MCF 10A (cell line): ENCODE data around the gene SHROOM3. TPM values are rescaled to one million over a fixed set of nuclear protein-coding genes. Genes with fewer than 3 reads are reported as not detected.

Experiments
- BruUV-seq: library from RNA; stranded (reverse); fragments of 400-500 nt; replicated peaks from 2 replicates; lab custom pipeline; 2021; lab: Mats Ljungman, UMichigan
- CTCF ChIA-PET: fragments of 300-600 bp; sonication (Branson Sonifier 250); formaldehyde crosslinking; extraction: SDS; loops from one replicate; lab custom pipeline; 2021; ENCODE audit warnings: antibody characterized with exemption, inconsistent platforms; lab: Yijun Ruan, JAX
- POLR2A ChIA-PET: fragments of 300-600, 350-650 bp; sonication (Branson Sonifier 250); formaldehyde crosslinking; extraction: SDS; loops from one replicate; lab custom pipeline; 2020; ENCODE audit warnings: antibody characterized with exemption, inconsistent platforms; lab: Yijun Ruan, JAX
- DNase-seq: peaks from one replicate; pipeline ENCODE4 v3.0.0-alpha.2; 2018; ENCODE audit not compliant: unreplicated experiment
- H3K27ac Mint-ChIP-seq: one replicate; pipeline ENCODE4 v1.8.0; 2022; ENCODE audit warnings: mild to moderate bottlenecking, low read depth, mixed read lengths; ENCODE audit not compliant: unreplicated experiment
- H3K27me3 Mint-ChIP-seq: one replicate; pipeline ENCODE4 v1.8.0; 2022; ENCODE audit warnings: mixed read lengths; ENCODE audit not compliant: insufficient read depth, unreplicated experiment
- H3K36me3 Mint-ChIP-seq: one replicate; pipeline ENCODE4 v1.8.0; 2022; ENCODE audit warnings: mild to moderate bottlenecking, moderate library complexity, mixed read lengths; ENCODE audit not compliant: insufficient read depth, unreplicated experiment
- H3K4me1 Mint-ChIP-seq: one replicate; pipeline ENCODE4 v1.8.0; 2022; ENCODE audit warnings: mixed read lengths; ENCODE audit not compliant: insufficient read depth, unreplicated experiment
- H3K4me3 Mint-ChIP-seq: one replicate; pipeline ENCODE4 v1.8.0; 2022; ENCODE audit warnings: mild to moderate bottlenecking, moderate library complexity, mixed read lengths; ENCODE audit not compliant: unreplicated experiment
- H3K9me3 Mint-ChIP-seq: one replicate; pipeline ENCODE4 v1.8.0; 2022; ENCODE audit warnings: mixed read lengths; ENCODE audit not compliant: unreplicated experiment
- intact Hi-C: fragments of 100-400 bp; cut with micrococcal nuclease; formaldehyde crosslinking; loops from 2 replicates; pipeline ENCODE4 v1.14.1; 2022
- total RNA-seq: library from RNA; stranded (reverse); gene quantifications from 2 replicates; pipeline ENCODE4 v1.2.3, GENCODE V29; 2022
- TF ChIP-seq, protein P1 (sequence below): fragments of 200-600 bp; IDR thresholded peaks from one replicate; pipeline ENCODE4 v1.8.0; 2022; ENCODE audit warnings: antibody characterized with exemption, mild to moderate bottlenecking; ENCODE audit not compliant: unreplicated experiment

The SHROOM3 gene
- total RNA-seq, 1 experiment from 2014 or later, result 20.7 TPM

DNA sequence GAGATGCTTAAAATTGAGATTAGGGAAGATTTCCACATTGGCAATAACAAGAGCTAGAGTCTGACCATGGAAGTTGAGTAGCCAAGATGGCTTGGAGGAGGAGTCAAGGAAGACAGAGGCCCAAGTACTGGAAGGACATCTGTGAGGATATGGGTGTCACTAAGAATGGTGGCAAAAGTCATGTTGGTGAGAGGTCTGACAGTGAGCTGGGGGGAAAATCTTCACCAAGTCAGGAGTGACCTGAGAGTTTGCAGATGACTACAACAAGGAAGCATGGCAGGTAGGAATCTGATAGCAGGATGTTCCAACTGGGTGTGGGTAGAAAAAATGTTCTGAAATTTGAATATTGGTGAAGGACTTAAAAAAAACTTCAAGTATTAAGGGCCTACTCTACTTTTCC is 103.3 kb downstream of the SHROOM3 start:
- no TSS peak for BruUV-seq
- Mint-ChIP-seq H3K4me1 (no peaks in the 10 kb centered on the region), H3K36me3 (no peaks in the 10 kb centered on the region), H3K27me3 (no peaks in the 10 kb centered on the region), H3K9me3 (no peaks in the 10 kb centered on the region), H3K4me3 (no peak overlapping the region), H3K27ac (no peak overlapping the region)
- no peak for DNase-seq
- TF ChIP-seq, protein P1, sequence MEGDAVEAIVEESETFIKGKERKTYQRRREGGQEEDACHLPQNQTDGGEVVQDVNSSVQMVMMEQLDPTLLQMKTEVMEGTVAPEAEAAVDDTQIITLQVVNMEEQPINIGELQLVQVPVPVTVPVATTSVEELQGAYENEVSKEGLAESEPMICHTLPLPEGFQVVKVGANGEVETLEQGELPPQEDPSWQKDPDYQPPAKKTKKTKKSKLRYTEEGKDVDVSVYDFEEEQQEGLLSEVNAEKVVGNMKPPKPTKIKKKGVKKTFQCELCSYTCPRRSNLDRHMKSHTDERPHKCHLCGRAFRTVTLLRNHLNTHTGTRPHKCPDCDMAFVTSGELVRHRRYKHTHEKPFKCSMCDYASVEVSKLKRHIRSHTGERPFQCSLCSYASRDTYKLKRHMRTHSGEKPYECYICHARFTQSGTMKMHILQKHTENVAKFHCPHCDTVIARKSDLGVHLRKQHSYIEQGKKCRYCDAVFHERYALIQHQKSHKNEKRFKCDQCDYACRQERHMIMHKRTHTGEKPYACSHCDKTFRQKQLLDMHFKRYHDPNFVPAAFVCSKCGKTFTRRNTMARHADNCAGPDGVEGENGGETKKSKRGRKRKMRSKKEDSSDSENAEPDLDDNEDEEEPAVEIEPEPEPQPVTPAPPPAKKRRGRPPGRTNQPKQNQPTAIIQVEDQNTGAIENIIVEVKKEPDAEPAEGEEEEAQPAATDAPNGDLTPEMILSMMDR, result no peak
- intact Hi-C loops, result no loop called here
- ChIA-PET CTCF (no interaction called here), POLR2A (interaction anchor here (1.6 kb wide), 1 partner anchor 16 kb away, joined by 3 read pairs; no protein-coding TSS in a partner anchor)

DNA sequence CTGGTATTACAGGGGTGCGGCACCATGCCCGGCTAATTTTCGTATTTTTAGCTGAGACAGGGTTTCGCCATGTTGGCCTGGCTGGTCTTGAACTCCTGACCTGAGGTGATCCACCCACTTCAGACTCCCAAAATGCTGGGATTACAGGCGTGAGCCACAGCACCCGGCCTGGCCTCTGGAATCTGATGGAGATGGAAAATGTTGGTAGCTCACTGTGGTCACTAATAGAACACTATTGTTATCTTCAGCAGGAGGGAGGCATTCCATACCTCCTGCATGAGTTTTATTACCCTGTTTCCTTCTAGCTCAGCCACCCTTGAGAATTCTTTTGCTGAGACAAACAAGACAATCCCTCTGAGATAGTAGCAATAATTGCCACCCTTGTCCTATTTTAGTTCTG is 105.0 kb downstream of the SHROOM3 start:
- Mint-ChIP-seq H3K27me3 (no peaks in the 10 kb centered on the region), H3K27ac (no peak overlapping the region), H3K9me3 (no peaks in the 10 kb centered on the region), H3K4me3 (no peak overlapping the region), H3K4me1 (no peaks in the 10 kb centered on the region), H3K36me3 (no peaks in the 10 kb centered on the region)
- CTCF ChIA-PET, result interaction anchor here (0.5 to 1.0 kb wide), 3 partner anchors 36 to 1351 kb away, joined by 3 to 4 read pairs (median 4); no protein-coding TSS in a partner anchor
- POLR2A ChIA-PET, result no interaction called here
- no TSS peak for BruUV-seq
- no peak for DNase-seq
- TF ChIP-seq, protein P1, result no peak
- intact Hi-C loops, result no loop called here

DNA sequence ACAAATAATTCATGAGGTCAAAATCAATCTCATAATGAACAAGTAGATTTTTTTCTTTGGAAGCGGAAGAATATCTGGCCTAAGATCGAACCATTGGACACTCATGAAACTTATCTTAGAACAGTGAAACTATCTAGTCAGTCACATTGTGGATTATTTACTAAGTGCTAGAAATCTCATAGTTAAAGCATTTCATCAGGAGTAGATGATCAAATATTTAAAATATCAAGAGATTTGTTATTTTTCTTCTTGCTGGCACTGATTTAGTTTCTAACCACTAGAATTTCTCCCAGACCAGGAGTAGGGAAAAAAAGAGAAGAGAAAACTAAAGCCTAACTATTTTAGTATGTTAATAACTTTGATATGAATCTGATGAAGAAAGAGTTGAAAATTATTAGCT is 105.5 kb downstream of the SHROOM3 start:
- no peak overlapping the region for H3K27ac Mint-ChIP-seq
- ChIA-PET CTCF (interaction anchor here (0.6 kb wide), 1 partner anchor 1350 kb away, joined by 4 read pairs; no protein-coding TSS in a partner anchor), POLR2A (no interaction called here)
- no TSS peak for BruUV-seq
- H3K36me3 Mint-ChIP-seq, result no peaks in the 10 kb centered on the region
- H3K27me3 Mint-ChIP-seq, result no peaks in the 10 kb centered on the region
- DNase-seq, result no peak
- H3K4me1 Mint-ChIP-seq, result no peaks in the 10 kb centered on the region
- intact Hi-C loops, result no loop called here
- TF ChIP-seq, protein P1, result no peak
- no peaks in the 10 kb centered on the region for H3K9me3 Mint-ChIP-seq
- H3K4me3 Mint-ChIP-seq, result no peak overlapping the region

DNA sequence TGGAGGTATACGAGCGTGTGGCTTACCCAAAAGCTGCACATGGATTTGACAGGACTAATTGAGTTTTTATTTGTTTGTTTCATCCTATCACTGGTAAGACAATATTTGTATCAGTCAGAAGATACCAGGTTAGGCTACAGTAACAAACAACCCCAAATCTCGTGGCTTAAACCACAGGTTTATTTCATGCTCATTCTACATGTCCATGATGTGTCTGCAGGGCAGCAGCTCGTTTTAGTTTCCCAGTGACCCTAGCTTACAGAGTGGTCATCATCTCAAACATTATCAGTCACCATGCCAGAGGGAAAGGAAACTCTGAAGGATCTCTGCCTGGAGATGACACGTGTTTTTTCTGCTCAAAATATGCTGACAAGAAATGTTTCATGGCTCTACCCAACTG is 108.3 kb downstream of the SHROOM3 start:
- DNase-seq, result no peak
- no TSS peak for BruUV-seq
- ChIA-PET CTCF (interaction anchor here (0.6 kb wide), 2 partner anchors 22 to 136 kb away, joined by 3 read pairs; no protein-coding TSS in a partner anchor), POLR2A (interaction anchor here (2.3 kb wide), 1 partner anchor 10 kb away, joined by 8 read pairs; no protein-coding TSS in a partner anchor)
- Mint-ChIP-seq H3K36me3 (no peaks in the 10 kb centered on the region), H3K27ac (no peak overlapping the region), H3K4me1 (peaks cover 12% of the 10 kb centered on the region), H3K27me3 (no peaks in the 10 kb centered on the region), H3K4me3 (no peak overlapping the region), H3K9me3 (no peaks in the 10 kb centered on the region)
- TF ChIP-seq, protein P1, result no peak
- intact Hi-C loops, result no loop called here
